Right ventricle myocardium superior (tissue), 1 donor: ENCODE data around the gene PPP1R18. TPM values are rescaled to one million over a fixed set of nuclear protein-coding genes. Genes with fewer than 3 reads are reported as not detected.

Experiments
- ATAC-seq: fragments of 200-7000 bp; cut with Tn5 transposase; one replicate; pipeline ENCODE4 v1.9.1; 2020; ENCODE audit warnings: mild to moderate bottlenecking; ENCODE audit not compliant: poor library complexity
- DNase-seq: peaks from one replicate; pipeline ENCODE4 v3.0.0-alpha.2; 2020
- intact Hi-C: fragments of 100-400 bp; cut with DNase I; formaldehyde crosslinking; loops from one replicate; pipeline ENCODE4 v1.11.2; 2022
- total RNA-seq: library from RNA; stranded (reverse); fragmentation: NEBNext Ultra II Directional; extraction: Animal tissue kit (Norgen Biotek cat#: 25700); gene quantifications from one replicate; pipeline ENCODE4 v1.2.1, GENCODE V29; 2021
- donor health status: DM: no; HTN: yes; CAD: no; lungs with severe emphysema.

Gene PPP1R18
- total RNA-seq, 1 donor from 2014 or later: 13.4 TPM

DNA sequence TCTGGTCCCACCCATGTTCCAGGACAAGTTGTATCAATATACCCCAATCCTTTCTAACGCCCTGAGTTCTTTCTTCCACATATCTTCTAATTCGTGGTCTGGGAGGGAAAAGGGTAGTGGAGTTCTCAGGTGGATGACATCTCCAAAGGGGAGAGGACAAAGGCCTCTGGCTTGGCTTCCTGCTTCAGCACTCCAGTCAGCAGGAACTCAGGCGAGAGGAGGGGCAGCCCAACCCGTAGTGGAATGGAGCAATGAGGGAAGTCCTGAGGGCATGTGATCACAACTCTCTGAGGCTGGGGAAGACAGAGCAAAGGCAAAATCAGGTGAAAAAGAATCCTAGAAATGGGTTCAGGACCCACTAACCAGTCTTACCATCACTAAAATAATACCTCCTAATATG lies 13.9 kb upstream of the PPP1R18 start:
- no peak for DNase-seq
- ATAC-seq: peak; percentile 82
- intact Hi-C loops: no loop called here

- intact Hi-C loops: no loop called here
- DNase-seq: no peak
- ATAC-seq: no peak
Measured at GRCh38 chr6:30696432-30696831, 10.0 kb upstream of the PPP1R18 start.

- intact Hi-C loops: no loop called here
- no peak for DNase-seq
- no peak for ATAC-seq
Measured at GRCh38 chr6:30691208-30691847, 4.9 kb upstream of the PPP1R18 start.

GRCh38 chr6:30690403-30691207 lies 4.2 kb upstream of the PPP1R18 start, which contains the start of gene NRM:
NRM (minus strand) TSS chr6:30690984; CDS start chr6:30690974, 10 bp downstream.
- ATAC-seq: peak; percentile 77
- peak; percentile 94 for DNase-seq

GRCh38 chr6:30689985-30690384 lies 3.5 kb upstream of the PPP1R18 start:
- intact Hi-C loops: no loop called here
- DNase-seq: no peak
- no peak for ATAC-seq

More at GRCh38 chr6:30690403-30691207, 4.2 kb upstream of the PPP1R18 start, which contains the start of gene NRM:
- intact Hi-C loops: no loop called here

DNA sequence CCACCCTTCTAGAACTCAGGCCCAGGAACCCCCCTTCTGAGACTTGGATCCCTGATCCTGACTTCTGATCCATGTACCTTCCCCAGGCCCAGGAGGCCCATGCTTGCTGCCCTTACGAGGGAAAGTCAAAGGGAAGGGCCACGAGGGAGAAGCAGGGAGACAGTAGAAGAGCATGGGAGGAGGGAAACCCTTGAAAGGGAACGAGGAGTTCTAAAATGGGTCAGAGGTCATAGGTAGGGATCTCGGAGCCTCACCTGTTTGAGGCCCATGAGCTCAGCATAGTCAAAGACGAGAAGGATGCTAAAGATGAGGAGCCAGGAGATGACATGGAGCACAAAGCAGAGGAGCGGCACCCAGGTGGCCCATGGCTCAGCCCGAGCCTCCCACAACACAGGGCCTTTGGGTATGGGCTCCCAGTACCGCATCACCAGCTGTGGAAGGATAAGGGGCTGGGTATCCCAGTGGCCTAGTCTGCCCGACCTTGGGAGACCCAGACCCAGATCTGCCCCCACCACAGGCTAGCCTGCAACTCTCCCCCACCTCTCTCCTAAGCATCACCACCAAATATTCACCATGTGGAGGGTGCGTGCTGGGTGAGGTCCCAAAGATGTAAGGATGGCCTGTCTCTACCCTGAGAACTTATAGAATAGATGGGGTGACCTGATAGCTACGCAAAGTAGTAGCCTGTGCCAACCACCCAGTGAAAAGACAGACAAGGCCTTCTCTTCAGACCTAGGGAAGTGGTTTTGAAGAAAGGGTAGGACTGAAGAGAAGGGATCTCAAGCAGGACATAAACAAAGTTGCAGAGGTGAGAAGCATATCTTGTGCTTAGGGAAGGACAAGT lies 2.8 kb upstream of the PPP1R18 start:
- DNase-seq (no peak), ATAC-seq (no peak)
- intact Hi-C loops: no loop called here

DNA sequence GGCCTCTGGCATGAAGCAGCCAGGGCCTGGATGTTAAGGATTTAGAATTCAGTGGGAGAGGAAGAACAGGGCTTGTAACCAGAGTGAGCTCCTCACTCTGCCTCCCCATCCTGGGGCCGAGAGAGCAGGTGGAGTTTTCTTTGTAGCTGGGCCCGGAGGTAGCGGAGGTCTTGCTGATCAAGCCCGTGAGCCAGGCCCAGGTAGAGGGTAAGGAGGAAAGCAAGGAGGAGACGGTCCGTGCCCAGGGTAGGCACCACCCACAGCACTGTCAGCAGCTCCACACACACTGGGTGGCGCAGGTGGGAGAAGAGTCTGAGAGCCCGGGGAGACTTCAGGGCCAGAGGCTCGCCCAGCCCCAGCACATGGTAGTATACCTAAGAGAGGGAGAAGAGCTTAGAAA lies 2.1 kb upstream of the PPP1R18 start:
- intact Hi-C loops: no loop called here
- DNase-seq (no peak), ATAC-seq (no peak)

DNA sequence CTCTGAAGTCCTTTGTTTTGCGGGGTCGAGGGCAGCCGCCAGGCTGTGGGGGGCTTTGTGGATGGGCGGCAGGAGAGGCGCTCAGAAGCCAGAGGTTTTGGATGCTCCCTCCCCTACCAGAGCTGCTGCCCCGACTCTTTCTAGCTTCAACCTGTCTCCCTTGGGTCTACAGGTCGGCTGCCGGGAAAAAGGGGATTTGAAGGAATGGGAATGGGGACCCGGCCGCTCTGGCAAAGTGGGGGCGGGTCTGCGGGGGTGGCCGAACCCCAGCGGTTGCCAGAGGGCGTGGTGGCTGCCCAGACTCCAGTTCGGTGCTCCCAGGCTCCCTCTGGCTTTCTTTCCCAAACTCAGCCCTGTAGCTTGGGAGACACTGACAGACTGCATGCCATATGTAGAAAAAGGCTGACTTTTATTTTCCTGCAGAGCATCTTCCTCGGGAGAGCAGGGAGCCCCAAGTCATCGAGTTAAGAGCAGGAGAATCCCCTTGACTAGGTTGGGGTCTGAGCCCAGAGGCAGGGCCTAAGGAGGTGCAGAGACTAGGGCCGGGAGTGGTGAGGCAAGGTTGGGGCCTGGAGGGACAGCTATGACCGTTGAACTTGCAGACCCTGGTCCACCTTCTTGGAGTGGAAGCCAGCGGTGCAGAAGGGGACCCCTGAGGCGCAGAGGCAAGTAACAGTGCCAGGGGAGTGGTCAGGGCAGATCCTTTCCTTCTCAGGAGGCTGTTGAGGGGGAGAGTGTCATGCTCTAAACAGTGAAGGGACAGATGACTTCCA lies 1.4 kb upstream of the PPP1R18 start:
- DNase-seq (peak; percentile 65), ATAC-seq (no peak)
- intact Hi-C loops: no loop called here

DNA sequence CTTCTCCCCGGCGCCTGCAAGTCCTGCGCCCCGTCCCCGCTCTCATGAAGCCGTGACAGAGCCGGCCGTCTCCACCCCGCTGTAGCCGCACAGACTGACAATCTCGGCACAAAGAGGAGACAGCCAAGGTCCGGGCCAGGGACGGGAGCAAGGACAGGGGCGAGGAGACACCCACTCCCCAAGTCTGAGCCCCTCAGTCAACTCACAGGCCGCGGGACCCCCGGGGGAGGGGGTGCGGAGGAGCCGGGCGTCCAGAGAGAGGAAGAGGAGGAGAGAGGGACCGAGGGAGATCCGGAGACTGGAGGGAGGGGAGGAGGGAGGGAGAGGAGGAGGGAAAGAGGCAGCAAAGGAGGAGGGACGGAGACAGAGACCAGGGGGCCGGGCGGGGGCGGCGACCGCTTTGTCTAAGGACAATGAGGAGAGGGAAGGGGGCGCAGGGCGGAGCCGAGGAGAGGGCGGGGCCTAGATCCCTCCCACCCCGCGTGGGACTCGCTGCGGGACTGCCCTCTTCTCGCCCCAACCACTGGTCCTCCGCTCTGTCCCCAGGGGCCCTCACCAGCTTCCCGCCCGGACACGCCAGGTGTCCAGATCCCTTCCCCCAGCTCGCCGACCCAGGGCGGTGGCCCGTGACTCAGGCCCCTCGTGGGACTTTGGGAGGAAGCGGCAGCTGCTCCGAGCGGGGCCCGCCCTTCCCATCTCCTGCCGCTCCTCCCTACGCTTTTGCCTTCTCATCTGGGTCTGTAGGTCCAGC lies 638 bp upstream of the PPP1R18 start:
- DNase-seq: peak; percentile 99
- peak; percentile 77 for ATAC-seq
- intact Hi-C loops: no loop called here

DNA sequence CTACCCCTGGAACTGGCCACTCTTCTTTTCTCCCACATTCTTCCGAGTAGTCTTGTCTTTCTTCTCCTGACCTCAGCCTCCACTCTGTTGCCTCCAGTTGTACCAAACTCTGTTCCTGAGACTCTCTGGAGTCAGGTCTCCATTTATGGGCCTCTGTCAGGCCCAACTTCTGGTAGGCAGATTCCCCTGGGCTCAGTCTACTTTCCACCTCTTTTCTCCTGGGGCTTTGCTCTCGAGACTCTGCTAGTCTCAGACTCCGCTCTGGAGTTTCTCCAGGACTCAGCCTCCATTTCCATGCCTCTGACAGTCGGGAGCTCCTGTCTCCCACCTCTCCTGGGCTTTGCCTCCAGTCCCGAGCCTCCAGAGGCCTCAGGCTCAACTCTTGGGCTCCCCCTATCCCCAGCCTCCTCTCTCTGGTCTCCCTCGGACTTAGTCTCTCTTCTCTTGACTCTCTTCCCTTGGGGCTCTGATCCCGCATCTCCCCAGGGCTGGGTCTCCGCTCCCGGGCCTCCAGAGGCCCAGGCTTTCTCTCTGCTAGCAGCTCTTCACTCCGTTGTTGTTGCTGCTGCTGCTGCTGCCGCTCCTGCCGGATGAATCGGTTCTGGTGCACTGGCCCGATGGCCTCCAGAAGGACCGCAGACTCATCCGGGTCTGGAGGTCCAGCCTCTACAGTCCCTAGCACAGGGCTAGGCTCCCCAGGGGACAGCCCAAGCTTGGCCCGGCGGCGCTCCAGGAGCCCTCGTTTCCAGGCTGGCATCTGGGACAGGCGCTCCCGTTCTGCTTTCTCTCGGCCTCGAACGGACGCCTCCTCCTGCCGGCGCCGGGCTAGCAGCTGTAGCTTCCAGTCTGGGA lies 1.1 kb downstream of the PPP1R18 start:
- no peak for DNase-seq
- intact Hi-C loops: no loop called here
- no peak for ATAC-seq

- ATAC-seq (no peak), DNase-seq (peak; percentile 79)
- intact Hi-C loops: no loop called here
Measured at GRCh38 chr6:30684386-30685156, 1.9 kb downstream of the PPP1R18 start.

GRCh38 chr6:30683980-30684338 lies 2.5 kb downstream of the PPP1R18 start:
- DNase-seq (no peak), ATAC-seq (no peak)
- intact Hi-C loops: no loop called here

DNA sequence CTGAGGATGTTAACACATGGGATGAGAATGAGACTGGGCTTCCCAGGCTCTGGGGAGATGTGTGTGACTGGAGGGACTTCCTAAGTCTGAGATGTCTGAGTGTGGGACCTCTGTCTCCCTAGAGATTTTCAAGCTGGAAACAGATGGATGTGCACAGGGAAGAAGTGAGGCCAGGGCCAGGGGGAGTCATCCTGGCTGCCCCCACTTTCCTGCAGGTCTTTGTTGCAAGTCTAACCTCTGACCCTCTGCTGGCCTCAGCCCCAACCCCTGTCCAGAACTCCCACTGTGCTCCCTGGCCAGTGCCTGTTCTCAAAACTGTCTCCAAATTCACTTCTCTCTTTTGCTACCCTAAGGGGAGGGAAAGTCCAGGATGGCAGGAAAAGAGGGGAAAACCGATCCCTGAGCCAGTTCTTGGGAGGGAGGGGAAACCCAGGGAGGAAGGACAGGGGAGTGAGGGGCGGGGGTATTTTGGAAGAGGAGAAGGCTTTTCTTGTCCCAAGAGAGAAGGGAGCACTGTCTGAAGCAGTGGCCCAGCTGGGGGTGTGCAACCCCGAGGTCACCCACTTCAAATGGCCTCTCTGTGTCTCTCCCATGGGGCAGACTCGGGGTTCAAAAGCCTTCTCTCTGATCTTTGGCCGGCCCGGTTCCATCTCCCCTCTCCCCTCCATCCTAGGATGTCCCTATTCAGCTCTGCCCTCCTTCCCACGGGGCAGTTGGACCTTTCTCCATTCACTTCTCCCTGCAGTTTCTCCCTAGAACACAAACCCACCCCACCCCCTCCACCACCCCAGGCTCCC lies 3.1 kb downstream of the PPP1R18 start:
- DNase-seq (no peak), ATAC-seq (no peak)
- intact Hi-C loops: no loop called here

DNA sequence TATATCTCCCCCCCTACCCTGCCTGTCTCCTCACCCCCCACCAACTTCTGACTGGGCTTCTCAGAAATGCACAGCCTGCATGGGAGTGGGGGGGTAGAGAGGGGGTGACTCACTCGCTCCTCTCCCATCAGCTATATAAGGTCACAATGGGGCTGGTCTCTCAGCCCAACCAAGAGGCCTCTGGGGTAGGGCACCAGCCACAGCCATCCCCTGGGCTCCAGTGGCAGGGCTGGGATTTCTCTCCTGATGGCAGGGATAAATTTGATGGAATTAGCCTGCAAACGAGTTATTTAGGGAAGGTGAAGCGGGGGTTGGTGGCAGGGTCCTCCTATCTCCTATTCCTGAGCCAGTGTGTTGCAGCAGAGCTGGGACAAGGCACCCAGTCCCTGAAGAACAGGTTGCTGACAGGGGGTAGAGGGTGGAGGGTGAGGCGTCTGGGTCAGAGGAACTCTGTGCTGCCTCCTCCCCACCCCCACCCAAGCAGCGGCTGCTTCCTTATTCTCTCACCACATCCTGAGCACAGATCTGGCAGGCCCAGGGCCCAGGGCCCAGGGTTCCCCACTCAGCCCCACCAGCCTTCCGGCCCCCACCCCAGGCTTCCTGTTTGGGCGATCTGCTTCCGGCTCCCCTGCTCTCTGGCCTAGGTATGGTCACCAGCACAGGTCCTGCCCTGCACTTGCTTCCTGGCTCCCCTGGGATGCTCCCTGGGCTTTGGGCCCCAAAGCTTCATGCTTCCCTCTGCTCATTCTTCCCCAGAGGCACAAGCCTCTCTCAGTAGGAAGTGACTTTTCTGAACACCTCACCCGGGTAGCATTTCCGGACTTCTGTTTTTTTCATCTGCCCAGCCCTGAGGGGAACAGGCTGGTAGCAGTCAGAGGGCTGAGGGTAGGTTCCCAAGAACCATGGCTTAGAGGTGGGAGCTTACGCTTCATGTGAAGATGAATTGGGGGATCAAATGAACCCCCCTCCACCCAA lies 4.0 kb downstream of the PPP1R18 start:
- DNase-seq (peak; percentile 91), ATAC-seq (peak; percentile 18)
- intact Hi-C loops: no loop called here

- intact Hi-C loops: no loop called here
- DNase-seq: no peak
- ATAC-seq: no peak
Measured at GRCh38 chr6:30681766-30682142, 4.7 kb downstream of the PPP1R18 start.
